HEK293 (cell line): ENCODE results near the gene RYR2.

Experiments used
- CTCF ChIA-PET: fragments of 350-600 bp; formaldehyde crosslinking; extraction: SDS; loops from one replicate; lab custom pipeline; 2021; ENCODE audit warnings: antibody characterized with exemption; lab: Yijun Ruan, JAX
- POLR2A ChIA-PET: fragments of 300-600 bp; formaldehyde crosslinking; extraction: SDS; loops from one replicate; lab custom pipeline; 2020; ENCODE audit warnings: antibody characterized with exemption, inconsistent platforms; lab: Yijun Ruan, JAX
- H3K27ac ChIP-seq: fragments of 200-500 bp; sonication (Bioruptor generic); 2 replicates; pipeline ENCODE4 v1.5.1; 2014; ENCODE audit warnings: low read depth, low read length, control low read depth, inconsistent platforms; ENCODE audit errors: extremely low read depth
- H3K36me3 ChIP-seq, 2 experiments: fragments of 200-500 bp in 1 of 2; sonication (Bioruptor generic) in 1 of 2; 1 replicate in 1 of 2; 2 replicates in 1 of 2; pipeline ENCODE4 v1.5.1; 2014 to 2017; ENCODE audit warnings: inconsistent platforms in 2 of 2, low read length in 2 of 2; ENCODE audit not compliant: control insufficient read depth in 2 of 2, insufficient read depth in 1 of 2
- H3K4me1 ChIP-seq: fragments of 200-500 bp; sonication (Bioruptor generic); 2 replicates; pipeline ENCODE4 v1.5.1; 2014; ENCODE audit warnings: mild to moderate bottlenecking, low read length, inconsistent platforms; ENCODE audit not compliant: control insufficient read depth, insufficient read depth
- H3K4me3 ChIP-seq: 2 replicates; pipeline ENCODE4 v1.5.1; 2011; ENCODE audit warnings: low read depth, mild to moderate bottlenecking, control low read depth, low read length, moderate library complexity
- H3K9me3 ChIP-seq: fragments of 200-500 bp; sonication (Bioruptor generic); 2 replicates; pipeline ENCODE4 v1.5.1; 2014; ENCODE audit warnings: low read depth, low read length, inconsistent platforms; ENCODE audit not compliant: control insufficient read depth, insufficient read depth
- HOXD13 ChIP-seq: sonication (generic); formaldehyde crosslinking; IDR thresholded peaks from 2 replicates; pipeline ENCODE4 v1.8.0; 2022; ENCODE audit warnings: missing genetic modification reagents, borderline replicate concordance
- OSR2 ChIP-seq: fragments of 450-650 bp; formaldehyde crosslinking; IDR thresholded peaks from 2 replicates; pipeline ENCODE4 v1.5.1; 2016; ENCODE audit warnings: missing biosample characterization, missing genetic modification characterization
- SALL2 ChIP-seq: fragments of 450-650 bp; formaldehyde crosslinking; IDR thresholded peaks from 2 replicates; pipeline ENCODE4 v1.5.0; 2017; ENCODE audit warnings: missing biosample characterization, mild to moderate bottlenecking, missing genetic modification characterization, borderline replicate concordance
- SP7 ChIP-seq: fragments of 450-650 bp; formaldehyde crosslinking; IDR thresholded peaks from 2 replicates; pipeline ENCODE4 v1.5.1; 2016; ENCODE audit warnings: missing biosample characterization, missing genetic modification characterization
- ZBTB1 ChIP-seq: fragments of 450-650 bp; formaldehyde crosslinking; IDR thresholded peaks from 2 replicates; pipeline ENCODE4 v1.5.1; 2016; ENCODE audit warnings: missing biosample characterization, missing genetic modification characterization
- ZBTB8A ChIP-seq: fragments of 450-650 bp; formaldehyde crosslinking; IDR thresholded peaks from 2 replicates; pipeline ENCODE4 v1.5.1; 2016; ENCODE audit warnings: missing biosample characterization, missing genetic modification characterization
- ZNF16 ChIP-seq: fragments of 450-650 bp; formaldehyde crosslinking; IDR thresholded peaks from 2 replicates; pipeline ENCODE4 v1.5.1; 2016; ENCODE audit warnings: low read depth, missing biosample characterization, missing genetic modification characterization
- ZNF184 ChIP-seq: fragments of 450-650 bp; IDR thresholded peaks from 2 replicates; pipeline ENCODE4 v1.5.1; 2018; ENCODE audit warnings: missing biosample characterization, mild to moderate bottlenecking, missing genetic modification characterization
- ZNF221 ChIP-seq: fragments of 450-650 bp; formaldehyde crosslinking; IDR thresholded peaks from 2 replicates; pipeline ENCODE4 v1.5.1; 2017; ENCODE audit warnings: missing biosample characterization, missing genetic modification characterization, borderline replicate concordance
- ZNF335 ChIP-seq: fragments of 450-650 bp; formaldehyde crosslinking; conservative IDR thresholded peaks from 2 replicates; pipeline ENCODE4 v1.5.1; 2016; ENCODE audit warnings: missing biosample characterization, missing genetic modification characterization
- ZNF473 ChIP-seq: fragments of 450-650 bp; formaldehyde crosslinking; IDR thresholded peaks from 2 replicates; pipeline ENCODE4 v1.5.1; 2017; ENCODE audit warnings: missing biosample characterization, missing genetic modification characterization
- ZNF571 ChIP-seq: fragments of 450-650 bp; formaldehyde crosslinking; IDR thresholded peaks from 2 replicates; pipeline ENCODE4 v1.5.0; 2017; ENCODE audit warnings: missing biosample characterization, missing genetic modification characterization
- ZNF596 ChIP-seq: fragments of 450-650 bp; IDR thresholded peaks from 2 replicates; pipeline ENCODE4 v1.5.0; 2018; ENCODE audit warnings: missing biosample characterization, mild to moderate bottlenecking, missing genetic modification characterization, moderate library complexity
- ZNF621 ChIP-seq: fragments of 450-650 bp; formaldehyde crosslinking; IDR thresholded peaks from 2 replicates; pipeline ENCODE4 v1.5.1; 2017; ENCODE audit warnings: missing biosample characterization, missing genetic modification characterization
- ZNF670 ChIP-seq: fragments of 450-650 bp; formaldehyde crosslinking; IDR thresholded peaks from 2 replicates; pipeline ENCODE4 v1.5.1; 2016; ENCODE audit warnings: missing biosample characterization, missing genetic modification characterization, low read depth
- ZNF707 ChIP-seq: fragments of 450-650 bp; formaldehyde crosslinking; IDR thresholded peaks from 2 replicates; pipeline ENCODE4 v1.5.1; 2016; ENCODE audit warnings: missing biosample characterization, missing genetic modification characterization
- ZNF791 ChIP-seq: fragments of 450-650 bp; formaldehyde crosslinking; IDR thresholded peaks from 2 replicates; pipeline ENCODE4 v1.5.1; 2016; ENCODE audit warnings: missing biosample characterization, missing genetic modification characterization
- ZNF830 ChIP-seq: fragments of 450-650 bp; IDR thresholded peaks from 2 replicates; pipeline ENCODE4 v1.5.0; 2018; ENCODE audit warnings: missing biosample characterization, missing genetic modification characterization, low read depth, mild to moderate bottlenecking, moderate library complexity
- ZSCAN18 ChIP-seq: fragments of 450-650 bp; formaldehyde crosslinking; IDR thresholded peaks from 2 replicates; pipeline ENCODE4 v1.5.1; 2016; ENCODE audit warnings: missing biosample characterization, missing genetic modification characterization
- ZSCAN30 ChIP-seq: fragments of 450-650 bp; IDR thresholded peaks from 2 replicates; pipeline ENCODE4 v1.5.1; 2018; ENCODE audit warnings: missing biosample characterization, mild to moderate bottlenecking, missing genetic modification characterization, moderate library complexity
- TF ChIP-seq, protein P1 (sequence below): fragments of 450-650 bp; formaldehyde crosslinking; IDR thresholded peaks from 2 replicates; pipeline ENCODE4 v1.5.1; 2016; ENCODE audit warnings: missing biosample characterization, missing genetic modification characterization
- TF ChIP-seq, protein P2 (sequence below): fragments of 450-650 bp; formaldehyde crosslinking; conservative IDR thresholded peaks from 2 replicates; pipeline ENCODE4 v1.5.1; 2016; ENCODE audit warnings: low read depth, missing biosample characterization, missing genetic modification characterization

The RYR2 gene

GRCh38 chr1:237779356-237779755, 737.4 kb downstream of the RYR2 start (continued):
- no peak for TF ChIP-seq SP7 (tag by site-specific recombination)
- no peak for TF ChIP-seq ZSCAN18 (tag by site-specific recombination)
- TF ChIP-seq ZNF16 (tag by site-specific recombination), result no peak
- TF ChIP-seq, protein P1, sequence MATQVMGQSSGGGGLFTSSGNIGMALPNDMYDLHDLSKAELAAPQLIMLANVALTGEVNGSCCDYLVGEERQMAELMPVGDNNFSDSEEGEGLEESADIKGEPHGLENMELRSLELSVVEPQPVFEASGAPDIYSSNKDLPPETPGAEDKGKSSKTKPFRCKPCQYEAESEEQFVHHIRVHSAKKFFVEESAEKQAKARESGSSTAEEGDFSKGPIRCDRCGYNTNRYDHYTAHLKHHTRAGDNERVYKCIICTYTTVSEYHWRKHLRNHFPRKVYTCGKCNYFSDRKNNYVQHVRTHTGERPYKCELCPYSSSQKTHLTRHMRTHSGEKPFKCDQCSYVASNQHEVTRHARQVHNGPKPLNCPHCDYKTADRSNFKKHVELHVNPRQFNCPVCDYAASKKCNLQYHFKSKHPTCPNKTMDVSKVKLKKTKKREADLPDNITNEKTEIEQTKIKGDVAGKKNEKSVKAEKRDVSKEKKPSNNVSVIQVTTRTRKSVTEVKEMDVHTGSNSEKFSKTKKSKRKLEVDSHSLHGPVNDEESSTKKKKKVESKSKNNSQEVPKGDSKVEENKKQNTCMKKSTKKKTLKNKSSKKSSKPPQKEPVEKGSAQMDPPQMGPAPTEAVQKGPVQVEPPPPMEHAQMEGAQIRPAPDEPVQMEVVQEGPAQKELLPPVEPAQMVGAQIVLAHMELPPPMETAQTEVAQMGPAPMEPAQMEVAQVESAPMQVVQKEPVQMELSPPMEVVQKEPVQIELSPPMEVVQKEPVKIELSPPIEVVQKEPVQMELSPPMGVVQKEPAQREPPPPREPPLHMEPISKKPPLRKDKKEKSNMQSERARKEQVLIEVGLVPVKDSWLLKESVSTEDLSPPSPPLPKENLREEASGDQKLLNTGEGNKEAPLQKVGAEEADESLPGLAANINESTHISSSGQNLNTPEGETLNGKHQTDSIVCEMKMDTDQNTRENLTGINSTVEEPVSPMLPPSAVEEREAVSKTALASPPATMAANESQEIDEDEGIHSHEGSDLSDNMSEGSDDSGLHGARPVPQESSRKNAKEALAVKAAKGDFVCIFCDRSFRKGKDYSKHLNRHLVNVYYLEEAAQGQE (tag by site-specific recombination), result no peak
- TF ChIP-seq OSR2 (tag by site-specific recombination), result no peak
- no peak for TF ChIP-seq SALL2 (tag by site-specific recombination)

DNA sequence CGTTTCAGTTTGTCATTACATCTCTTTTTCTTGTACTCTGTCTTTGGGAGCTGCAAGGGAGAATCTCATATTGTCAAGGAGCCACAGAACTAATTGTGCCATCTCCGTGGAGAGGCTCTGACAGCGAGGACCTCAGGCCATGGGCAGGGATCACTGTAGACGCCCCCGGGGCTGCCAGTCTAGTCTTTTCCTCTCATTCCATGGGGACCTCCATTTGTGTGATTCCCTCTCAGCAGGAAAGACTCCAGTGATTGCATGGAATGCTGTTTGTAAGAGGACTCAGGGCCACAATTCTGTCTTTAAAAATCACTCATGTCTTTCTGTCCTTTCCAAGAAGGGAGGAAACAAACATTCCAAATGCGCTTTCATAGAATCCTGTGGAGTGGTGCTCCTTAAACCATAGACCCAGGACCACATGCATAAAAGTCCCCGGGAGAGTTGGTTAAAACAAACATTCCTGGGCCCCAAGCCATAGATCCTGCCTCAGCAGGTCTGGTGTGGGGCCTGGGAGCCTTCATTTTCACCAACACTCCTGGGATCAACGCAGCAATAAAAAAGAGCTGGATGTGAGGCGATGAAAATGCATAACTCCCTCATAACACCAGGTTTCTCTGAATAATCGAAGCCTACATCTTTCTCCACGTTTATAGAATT, 744.2 kb downstream of the RYR2 start:
- ChIA-PET CTCF (interaction anchor here (0.7 kb wide), 2 partner anchors 8 to 13 kb away, joined by 3 to 4 read pairs; no protein-coding TSS in a partner anchor), POLR2A (no interaction called here)
- no peaks in the 10 kb centered on the region for H3K9me3 ChIP-seq
- TF ChIP-seq ZNF670 (tag by site-specific recombination), result no peak
- no peak for TF ChIP-seq ZNF335 (tag by site-specific recombination)
- TF ChIP-seq ZNF473 (tag by site-specific recombination), result no peak
- TF ChIP-seq HOXD13 (CRISPR knock-in tag), result no peak
- TF ChIP-seq ZNF830 (tag by site-specific recombination), result no peak
- no peak for TF ChIP-seq ZNF184 (tag by site-specific recombination)
- no peak for TF ChIP-seq ZSCAN30 (tag by site-specific recombination)
- no peak for TF ChIP-seq ZNF571 (tag by site-specific recombination)
- no peak for TF ChIP-seq ZNF707
- TF ChIP-seq ZBTB8A (tag by site-specific recombination), result no peak
- TF ChIP-seq ZNF621 (tag by site-specific recombination), result no peak
- TF ChIP-seq ZNF221 (tag by site-specific recombination), result no peak
- TF ChIP-seq, protein P2, sequence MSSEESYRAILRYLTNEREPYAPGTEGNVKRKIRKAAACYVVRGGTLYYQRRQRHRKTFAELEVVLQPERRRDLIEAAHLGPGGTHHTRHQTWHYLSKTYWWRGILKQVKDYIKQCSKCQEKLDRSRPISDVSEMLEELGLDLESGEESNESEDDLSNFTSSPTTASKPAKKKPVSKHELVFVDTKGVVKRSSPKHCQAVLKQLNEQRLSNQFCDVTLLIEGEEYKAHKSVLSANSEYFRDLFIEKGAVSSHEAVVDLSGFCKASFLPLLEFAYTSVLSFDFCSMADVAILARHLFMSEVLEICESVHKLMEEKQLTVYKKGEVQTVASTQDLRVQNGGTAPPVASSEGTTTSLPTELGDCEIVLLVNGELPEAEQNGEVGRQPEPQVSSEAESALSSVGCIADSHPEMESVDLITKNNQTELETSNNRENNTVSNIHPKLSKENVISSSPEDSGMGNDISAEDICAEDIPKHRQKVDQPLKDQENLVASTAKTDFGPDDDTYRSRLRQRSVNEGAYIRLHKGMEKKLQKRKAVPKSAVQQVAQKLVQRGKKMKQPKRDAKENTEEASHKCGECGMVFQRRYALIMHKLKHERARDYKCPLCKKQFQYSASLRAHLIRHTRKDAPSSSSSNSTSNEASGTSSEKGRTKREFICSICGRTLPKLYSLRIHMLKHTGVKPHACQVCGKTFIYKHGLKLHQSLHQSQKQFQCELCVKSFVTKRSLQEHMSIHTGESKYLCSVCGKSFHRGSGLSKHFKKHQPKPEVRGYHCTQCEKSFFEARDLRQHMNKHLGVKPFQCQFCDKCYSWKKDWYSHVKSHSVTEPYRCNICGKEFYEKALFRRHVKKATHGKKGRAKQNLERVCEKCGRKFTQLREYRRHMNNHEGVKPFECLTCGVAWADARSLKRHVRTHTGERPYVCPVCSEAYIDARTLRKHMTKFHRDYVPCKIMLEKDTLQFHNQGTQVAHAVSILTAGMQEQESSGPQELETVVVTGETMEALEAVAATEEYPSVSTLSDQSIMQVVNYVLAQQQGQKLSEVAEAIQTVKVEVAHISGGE (tag by site-specific recombination), result no peak
- TF ChIP-seq ZNF791 (tag by site-specific recombination), result no peak
- TF ChIP-seq ZNF596 (tag by site-specific recombination), result no peak
- no peak for TF ChIP-seq ZBTB1
- H3K4me1 ChIP-seq, result no peaks in the 10 kb centered on the region
- H3K36me3 ChIP-seq, result no peaks in the 10 kb centered on the region
- no peak overlapping the region for H3K4me3 ChIP-seq
- no peak overlapping the region for H3K27ac ChIP-seq
